ENCODE results near the gene PKD1L1.

GRCh38 chr7:47962262-47962661 lies 14.0 kb upstream of the PKD1L1 start:
- no peak for TF ChIP-seq POLR2A (IDR thresholded peaks at IDR 0.05)
- no peak for TF ChIP-seq CTCF (IDR thresholded peaks at IDR 0.05)

Data from prostate gland (tissue), 2 donors.